ENCODE measurements around the gene NPIPB5. TPM values are rescaled to one million over a fixed set of nuclear protein-coding genes. Genes with fewer than 3 reads are reported as not detected.
"Not testable (repeated sequence)": the region's sequence is repeated elsewhere in the genome, so short reads cannot be mapped to it uniquely, and the experiment has no call there.

NPIPB5 gene
- total RNA-seq, 1 experiment from 2014 or later, result 231 TPM

- not testable (repeated sequence) for H2AFZ ChIP-seq (ENCODE audit: low read length); H3K4me1 Mint-ChIP-seq; H3K27ac ChIP-seq (ENCODE audit: insufficient read length, low read depth, low read length); H3T11ph ChIP-seq (ENCODE audit: low read length); H3K23me2 ChIP-seq (ENCODE audit: insufficient read length, low read depth, low read length, poor library complexity, severe bottlenecking); DNase-seq; H4K20me1 ChIP-seq (ENCODE audit: control insufficient read depth, insufficient read depth, insufficient read length); H3K14ac ChIP-seq (ENCODE audit: insufficient read depth, low read length); H3K27ac Mint-ChIP-seq; H3K9me3 Mint-ChIP-seq; H2AK5ac ChIP-seq (ENCODE audit: insufficient read length, low read length); H3K9me3 ChIP-seq (ENCODE audit: control insufficient read depth, low read depth, low read length); H4K91ac ChIP-seq (ENCODE audit: insufficient read length, low read depth, low read length); H3K23ac ChIP-seq (ENCODE audit: insufficient read length, low read depth, low read length); H3K9ac ChIP-seq (ENCODE audit: extremely low read depth, insufficient read length, low read length); H3K79me1 ChIP-seq (ENCODE audit: insufficient read depth, low read depth, low read length, poor library complexity, severe bottlenecking); H2BK15ac ChIP-seq (ENCODE audit: low read depth, low read length); H3K4ac ChIP-seq (ENCODE audit: low read depth, low read length); H2BK20ac ChIP-seq (ENCODE audit: low read depth, low read length, poor library complexity, severe bottlenecking); H3K79me2 ChIP-seq (ENCODE audit: insufficient read depth, low read length); H4K5ac ChIP-seq (ENCODE audit: insufficient read length, low read depth, low read length); H2BK5ac ChIP-seq (ENCODE audit: insufficient read length, low read length); H3K56ac ChIP-seq (ENCODE audit: insufficient read length, low read depth, low read length); H3K4me3 Mint-ChIP-seq; H3K36me3 Mint-ChIP-seq (ENCODE audit: insufficient read depth in 1 of 3, low read depth in 3 of 3); H3K18ac ChIP-seq (ENCODE audit: insufficient read length, low read depth, low read length); H4K8ac ChIP-seq (replicated peaks; ENCODE audit: insufficient read length, low read depth, low read length); H2BK12ac ChIP-seq (ENCODE audit: insufficient read length, low read depth, low read length); H3K27me3 ChIP-seq (ENCODE audit: insufficient read depth, low read length); H3K4me2 ChIP-seq (ENCODE audit: insufficient read depth, insufficient read length, low read length); H3K4me1 ChIP-seq (ENCODE audit: insufficient read depth, low read length); H3K27me3 Mint-ChIP-seq (ENCODE audit: low read depth); H2BK120ac ChIP-seq (ENCODE audit: low read depth, low read length, poor library complexity, severe bottlenecking)
- no CpG with 5 or more reads among the region's 6 CpGs for WGBS (ENCODE audit: extremely low coverage, insufficient read length, low lambda C conversion rate)
These were observed 39.2 kb downstream of the NPIPB5 start for GRCh38 chr16:22549853-22550252.

- not testable (repeated sequence) for H3T11ph ChIP-seq (ENCODE audit: low read length); H3K4ac ChIP-seq (ENCODE audit: low read depth, low read length); H3K79me1 ChIP-seq (ENCODE audit: insufficient read depth, low read depth, low read length, poor library complexity, severe bottlenecking); H3K4me2 ChIP-seq (ENCODE audit: insufficient read depth, insufficient read length, low read length); H3K79me2 ChIP-seq (ENCODE audit: insufficient read depth, low read length); H3K9me3 ChIP-seq (ENCODE audit: control insufficient read depth, low read depth, low read length); H4K5ac ChIP-seq (ENCODE audit: insufficient read length, low read depth, low read length); H2AFZ ChIP-seq (ENCODE audit: low read length); H3K18ac ChIP-seq (ENCODE audit: insufficient read length, low read depth, low read length); H3K9ac ChIP-seq (ENCODE audit: extremely low read depth, insufficient read length, low read length); H3K23me2 ChIP-seq (ENCODE audit: insufficient read length, low read depth, low read length, poor library complexity, severe bottlenecking); H3K4me3 Mint-ChIP-seq; H3K27me3 Mint-ChIP-seq (ENCODE audit: low read depth); H2BK120ac ChIP-seq (ENCODE audit: low read depth, low read length, poor library complexity, severe bottlenecking); H3K36me3 Mint-ChIP-seq (ENCODE audit: insufficient read depth in 1 of 3, low read depth in 3 of 3); H2BK20ac ChIP-seq (ENCODE audit: low read depth, low read length, poor library complexity, severe bottlenecking); H2BK5ac ChIP-seq (ENCODE audit: insufficient read length, low read length); H3K14ac ChIP-seq (ENCODE audit: insufficient read depth, low read length); H2AK5ac ChIP-seq (ENCODE audit: insufficient read length, low read length); H3K4me1 Mint-ChIP-seq; DNase-seq; H3K27ac Mint-ChIP-seq; H3K23ac ChIP-seq (ENCODE audit: insufficient read length, low read depth, low read length); H3K4me1 ChIP-seq (ENCODE audit: insufficient read depth, low read length); H2BK15ac ChIP-seq (ENCODE audit: low read depth, low read length); H4K91ac ChIP-seq (ENCODE audit: insufficient read length, low read depth, low read length); H3K27ac ChIP-seq (ENCODE audit: insufficient read length, low read depth, low read length); H3K27me3 ChIP-seq (ENCODE audit: insufficient read depth, low read length); H3K56ac ChIP-seq (ENCODE audit: insufficient read length, low read depth, low read length); H4K8ac ChIP-seq (replicated peaks; ENCODE audit: insufficient read length, low read depth, low read length); H4K20me1 ChIP-seq (ENCODE audit: control insufficient read depth, insufficient read depth, insufficient read length); H3K9me3 Mint-ChIP-seq; H2BK12ac ChIP-seq (ENCODE audit: insufficient read length, low read depth, low read length)
- no CpG with 5 or more reads among the region's 10 CpGs for WGBS (ENCODE audit: extremely low coverage, insufficient read length, low lambda C conversion rate)
These were observed 40.5 kb downstream of the NPIPB5 start for GRCh38 chr16:22551143-22551542.
